GM21381 (cell line): ENCODE data around the gene SRRM4.

Experiments
- ATAC-seq: cut with Tn5 transposase; IDR thresholded peaks from one replicate; pipeline ENCODE4 v1.9.1; 2021; ENCODE audit warnings: mild to moderate bottlenecking, moderate library complexity; ENCODE audit not compliant: unreplicated experiment

The SRRM4 gene

GRCh38 chr12:119157528-119157927 is 176.2 kb downstream of the SRRM4 start:
- no peak for ATAC-seq

- ATAC-seq, result no peak
Measured at GRCh38 chr12:119157978-119158377, 176.6 kb downstream of the SRRM4 start.

- no peak for ATAC-seq
Measured at GRCh38 chr12:119158402-119158801, 177.1 kb downstream of the SRRM4 start.

GRCh38 chr12:119159844-119160243 is 178.5 kb downstream of the SRRM4 start:
- no peak for ATAC-seq

- no peak for ATAC-seq
Measured at GRCh38 chr12:119167902-119168301, 186.6 kb downstream of the SRRM4 start.

DNA sequence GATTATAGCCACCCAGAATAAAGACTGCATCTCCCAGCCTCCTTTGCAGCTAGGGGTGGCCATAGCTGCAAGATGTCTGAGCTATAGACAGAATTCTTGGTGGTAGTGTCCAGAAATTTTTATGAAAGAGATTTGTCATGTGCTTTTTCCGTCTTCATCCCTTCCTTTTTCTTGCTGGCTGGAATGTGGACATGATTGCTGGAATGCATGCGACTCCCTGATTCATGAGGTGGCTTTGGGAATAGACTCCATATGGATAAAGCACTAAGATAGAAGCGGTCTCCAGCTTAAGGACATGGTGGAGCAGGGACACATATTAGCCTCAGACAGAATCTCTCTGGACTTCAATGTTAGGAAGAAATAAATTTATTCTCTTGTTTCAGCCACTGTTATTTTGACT is 187.4 kb downstream of the SRRM4 start:
- ATAC-seq, result no peak

DNA sequence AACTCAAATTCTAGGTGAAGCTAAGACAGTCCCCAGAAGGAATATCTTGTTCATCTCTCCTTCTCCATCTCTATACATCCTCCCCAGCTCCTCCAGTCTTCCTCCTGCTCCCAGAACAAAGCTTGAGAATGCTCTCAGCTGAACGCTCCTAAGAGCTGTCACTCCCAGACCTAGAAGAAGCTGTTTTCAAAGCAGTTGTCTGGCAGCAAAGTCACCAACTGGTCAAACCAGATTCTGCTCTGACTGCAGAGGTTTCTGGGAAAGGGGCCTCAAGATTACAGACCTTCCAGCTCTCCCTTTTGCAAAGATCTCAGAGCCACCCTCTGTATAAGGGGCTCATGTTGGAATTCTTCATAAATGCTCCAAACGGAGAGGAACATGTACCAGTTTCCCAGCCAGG is 187.8 kb downstream of the SRRM4 start:
- no peak for ATAC-seq

DNA sequence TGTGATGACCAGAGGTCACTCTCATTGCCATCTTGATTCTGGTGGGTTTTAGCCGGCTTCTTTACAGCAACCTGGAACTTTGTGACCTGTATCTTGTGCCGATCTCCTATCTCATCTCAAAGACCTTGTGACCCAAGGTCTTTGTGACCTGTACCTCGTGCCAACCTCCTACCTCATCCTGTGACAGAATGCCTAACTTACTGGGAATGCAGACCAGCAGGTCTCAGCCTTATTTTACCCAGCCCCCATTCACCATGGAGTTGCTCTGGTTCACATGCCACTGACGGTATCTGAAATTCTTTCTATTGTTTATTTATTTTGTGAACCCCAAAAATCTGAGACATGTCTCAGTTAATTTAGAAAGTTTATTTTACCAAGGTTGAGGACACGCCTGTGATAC is 189.9 kb downstream of the SRRM4 start:
- no peak for ATAC-seq

GRCh38 chr12:119171691-119172425 is 190.5 kb downstream of the SRRM4 start:
- no peak for ATAC-seq

- no peak for ATAC-seq
Measured at GRCh38 chr12:119175081-119175480, 193.7 kb downstream of the SRRM4 start.

- no peak for ATAC-seq
Measured at GRCh38 chr12:119176267-119177055, 195.1 kb downstream of the SRRM4 start.

- no peak for ATAC-seq
Measured at GRCh38 chr12:119177056-119177325, 195.7 kb downstream of the SRRM4 start.

- no peak for ATAC-seq
Measured at GRCh38 chr12:119177724-119178380, 196.5 kb downstream of the SRRM4 start.

GRCh38 chr12:119178544-119179334 is 197.4 kb downstream of the SRRM4 start, which contains the start of gene HSPB8:
Gene HSPB8 (plus strand): TSS chr12:119178931. CDS start chr12:119179313, 382 bp downstream.
- ATAC-seq, result no peak

DNA sequence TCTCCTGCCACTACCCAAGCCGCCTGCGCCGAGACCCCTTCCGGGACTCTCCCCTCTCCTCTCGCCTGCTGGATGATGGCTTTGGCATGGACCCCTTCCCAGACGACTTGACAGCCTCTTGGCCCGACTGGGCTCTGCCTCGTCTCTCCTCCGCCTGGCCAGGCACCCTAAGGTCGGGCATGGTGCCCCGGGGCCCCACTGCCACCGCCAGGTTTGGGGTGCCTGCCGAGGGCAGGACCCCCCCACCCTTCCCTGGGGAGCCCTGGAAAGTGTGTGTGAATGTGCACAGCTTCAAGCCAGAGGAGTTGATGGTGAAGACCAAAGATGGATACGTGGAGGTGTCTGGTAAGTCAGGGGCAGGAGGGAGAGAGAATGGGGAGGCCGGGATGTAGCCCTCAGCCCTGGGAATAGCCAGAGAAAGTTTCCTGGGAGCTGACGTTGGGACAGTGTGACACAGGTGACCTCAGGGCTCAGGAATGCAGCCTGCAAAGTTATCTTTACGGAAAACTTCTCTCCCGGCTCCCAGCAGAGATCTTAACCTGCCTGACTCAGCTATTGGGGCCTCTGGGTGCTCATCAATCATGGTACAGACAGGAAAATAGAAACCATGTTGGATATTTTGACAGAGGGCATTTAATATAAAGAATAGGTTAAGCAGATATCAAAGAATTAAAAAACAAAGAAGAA is 198.1 kb downstream of the SRRM4 start:
- ATAC-seq, result no peak

DNA sequence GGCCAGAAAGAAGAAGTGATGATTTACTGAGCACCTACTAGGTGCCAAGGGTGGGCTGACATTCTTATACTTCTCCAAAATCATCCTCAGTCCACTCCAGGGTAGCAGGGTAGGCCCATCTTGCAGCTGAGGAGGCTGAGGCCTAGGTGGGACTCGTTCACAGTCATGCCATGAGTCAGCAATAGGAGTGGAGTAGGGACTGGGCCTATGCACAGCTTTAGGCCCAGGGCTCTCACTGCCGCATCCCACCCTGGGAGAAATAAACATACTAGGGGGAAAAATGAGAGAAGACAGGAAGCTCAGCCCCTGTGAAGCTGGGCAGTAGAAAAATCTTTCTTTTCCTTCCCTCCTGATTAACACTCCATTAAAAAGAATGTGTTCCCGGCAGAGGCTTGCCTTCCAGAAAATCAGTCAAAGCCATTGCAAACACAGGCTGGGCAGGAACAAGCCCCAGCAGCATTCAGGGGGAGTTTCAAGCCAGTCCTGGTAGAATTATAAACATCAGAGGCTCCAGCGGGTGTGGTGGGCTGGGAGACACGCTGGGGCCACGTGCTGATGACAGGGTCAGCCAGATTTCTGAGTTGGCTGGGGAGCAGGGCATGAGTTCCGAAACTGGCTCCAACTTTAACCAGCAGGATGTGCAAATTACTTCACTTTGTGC is 199.2 kb downstream of the SRRM4 start:
- ATAC-seq, result no peak

DNA sequence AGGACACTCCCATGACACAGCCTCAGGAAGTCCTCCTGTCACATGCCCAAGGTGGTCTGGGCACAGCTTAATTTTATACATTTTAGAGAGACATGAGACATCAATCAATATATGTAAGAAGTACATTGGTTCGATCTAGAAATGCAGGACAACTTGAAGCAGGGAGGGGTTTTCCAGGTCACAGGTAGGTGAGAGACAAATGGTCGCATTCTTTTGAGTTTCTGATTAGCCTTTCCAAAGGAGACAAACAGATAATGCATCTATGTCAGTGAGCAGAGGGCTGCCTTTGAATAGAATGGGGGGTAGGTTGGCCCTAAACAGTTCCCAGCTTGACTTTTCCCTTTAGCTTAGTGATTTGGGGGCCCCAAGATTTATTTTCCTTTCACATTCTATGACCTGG is 199.9 kb downstream of the SRRM4 start:
- no peak for ATAC-seq

GRCh38 chr12:119181944-119182343 is 200.6 kb downstream of the SRRM4 start:
- ATAC-seq, result no peak

DNA sequence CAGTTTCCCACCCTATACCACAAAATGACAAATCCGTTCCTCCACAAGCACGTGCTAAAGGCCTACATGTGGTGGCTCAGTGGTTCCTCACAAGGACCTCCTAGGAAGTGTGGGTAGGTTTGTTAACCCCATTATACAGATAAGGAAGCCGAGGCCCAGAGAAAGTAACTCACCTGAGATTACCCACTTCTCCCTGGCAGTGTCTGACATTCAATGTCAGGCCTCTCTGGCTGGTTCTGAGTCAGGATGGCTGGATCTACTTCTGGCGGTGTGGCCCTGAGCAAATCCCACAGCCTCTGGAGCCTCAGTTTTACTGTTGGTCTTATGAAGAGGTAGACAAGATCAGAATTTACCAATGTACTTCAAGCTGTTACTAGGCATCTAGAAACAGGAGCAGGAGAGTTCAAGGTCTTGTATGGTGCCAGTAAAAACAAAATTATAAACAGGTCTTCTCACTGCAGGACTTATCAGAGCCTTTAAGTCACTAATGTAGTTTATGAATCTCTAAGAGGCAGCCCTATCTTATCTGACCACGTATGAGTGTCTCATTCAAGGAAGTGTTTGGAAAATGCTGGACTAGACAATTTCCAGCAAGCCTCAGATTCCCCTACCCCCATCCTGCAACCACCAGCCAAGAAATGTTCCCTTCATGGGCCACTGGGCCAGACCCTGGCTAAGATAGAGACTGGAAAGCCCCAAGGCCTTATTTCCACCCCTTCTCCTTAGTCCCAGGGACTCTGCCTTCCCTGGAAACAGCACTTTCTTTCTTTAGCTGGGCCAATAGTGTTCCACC is 201.6 kb downstream of the SRRM4 start:
- no peak for ATAC-seq
